ENCODE data around the gene KRTAP10-6.

The KRTAP10-6 gene

DNA sequence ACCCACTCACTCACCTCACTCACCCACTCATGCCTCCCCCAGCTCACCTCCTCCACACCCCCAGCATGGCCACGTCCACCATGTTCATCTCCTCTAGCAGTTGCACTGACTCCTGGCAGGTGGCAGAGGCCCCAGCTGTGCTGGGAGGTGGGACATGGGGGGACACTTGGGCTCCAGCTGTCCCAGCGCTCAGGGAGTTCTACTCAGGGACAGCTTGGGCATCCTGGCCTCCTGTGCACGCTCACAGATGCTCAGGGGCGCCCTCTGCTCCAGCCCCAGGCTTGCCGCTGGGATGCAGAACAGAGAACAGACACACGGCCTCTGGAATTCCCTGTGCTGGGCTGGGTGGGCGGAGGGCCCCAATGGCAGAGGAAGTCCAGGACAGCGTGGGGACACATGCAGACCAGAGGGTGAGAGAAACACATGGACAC is 24.8 kb upstream of the KRTAP10-6 start:
- FAIRE-seq = no peak
- TF ChIP-seq SPI1 (IDR thresholded peaks at IDR 0.05; ENCODE audit: low read depth, low read length) (no peak), PAX5 (IDR thresholded peaks at IDR 0.05; ENCODE audit: insufficient read depth, low read length, severe bottlenecking) (no peak), POU2F2 (IDR thresholded peaks at IDR 0.05; ENCODE audit: low read depth, low read length) (no peak), POLR2AphosphoS5 (IDR thresholded peaks at IDR 0.05; ENCODE audit: low read depth, low read length) (no peak), TAF1 (IDR thresholded peaks at IDR 0.05; ENCODE audit: low read depth, low read length) (no peak), POLR2A (IDR thresholded peaks at IDR 0.05; ENCODE audit: low read depth, low read length) (no peak)

GRCh38 chr21:44616591-44616926 is 24.3 kb upstream of the KRTAP10-6 start:
- DNase-seq (ENCODE audit: insufficient read length, low spot score) = no peak
- TF ChIP-seq TAF1 (IDR thresholded peaks at IDR 0.05; ENCODE audit: low read depth, low read length) (no peak), POU2F2 (IDR thresholded peaks at IDR 0.05; ENCODE audit: low read depth, low read length) (no peak), POLR2AphosphoS5 (IDR thresholded peaks at IDR 0.05; ENCODE audit: low read depth, low read length) (no peak), PAX5 (IDR thresholded peaks at IDR 0.05; ENCODE audit: insufficient read depth, low read length, severe bottlenecking) (no peak), POLR2A (IDR thresholded peaks at IDR 0.05; ENCODE audit: low read depth, low read length) (no peak), SPI1 (IDR thresholded peaks at IDR 0.05; ENCODE audit: low read depth, low read length) (no peak)
- no peak for FAIRE-seq

More for the DNA sequence above, 24.8 kb upstream of the KRTAP10-6 start:
- DNase-seq (ENCODE audit: insufficient read length, low spot score) = no peak

- no peak for DNase-seq (ENCODE audit: insufficient read length, low spot score)
- TF ChIP-seq POLR2AphosphoS5 (IDR thresholded peaks at IDR 0.05; ENCODE audit: low read depth, low read length) (no peak), POLR2A (IDR thresholded peaks at IDR 0.05; ENCODE audit: low read depth, low read length) (no peak), POU2F2 (IDR thresholded peaks at IDR 0.05; ENCODE audit: low read depth, low read length) (no peak), SPI1 (IDR thresholded peaks at IDR 0.05; ENCODE audit: low read depth, low read length) (no peak), TAF1 (IDR thresholded peaks at IDR 0.05; ENCODE audit: low read depth, low read length) (no peak), PAX5 (IDR thresholded peaks at IDR 0.05; ENCODE audit: insufficient read depth, low read length, severe bottlenecking) (no peak)
- FAIRE-seq = no peak
Observed at GRCh38 chr21:44615911-44616590, 23.7 kb upstream of the KRTAP10-6 start.

DNA sequence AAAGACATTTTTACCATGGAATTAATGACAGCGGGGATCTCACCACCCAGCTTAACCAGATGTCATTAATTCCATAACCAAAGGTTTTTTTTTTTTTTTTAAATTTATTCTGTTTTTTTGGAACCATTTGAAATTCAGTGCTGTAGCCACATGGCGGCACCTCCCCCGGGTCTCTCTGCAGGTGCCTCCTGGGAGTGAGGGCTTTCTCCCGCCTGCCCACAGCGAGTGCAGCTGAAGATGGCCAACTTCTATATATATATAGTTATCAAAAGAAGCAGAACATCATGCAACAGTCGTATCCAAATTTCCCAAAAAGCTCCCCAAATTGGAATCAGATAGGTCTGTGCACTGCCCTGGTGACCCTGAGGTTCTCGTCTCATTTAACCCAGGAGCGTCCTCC is 23.2 kb upstream of the KRTAP10-6 start:
- DNase-seq (ENCODE audit: insufficient read length, low spot score) = no peak
- TF ChIP-seq SPI1 (IDR thresholded peaks at IDR 0.05; ENCODE audit: low read depth, low read length) (no peak), PAX5 (IDR thresholded peaks at IDR 0.05; ENCODE audit: insufficient read depth, low read length, severe bottlenecking) (no peak), TAF1 (IDR thresholded peaks at IDR 0.05; ENCODE audit: low read depth, low read length) (no peak), POU2F2 (IDR thresholded peaks at IDR 0.05; ENCODE audit: low read depth, low read length) (no peak), POLR2A (IDR thresholded peaks at IDR 0.05; ENCODE audit: low read depth, low read length) (no peak), POLR2AphosphoS5 (IDR thresholded peaks at IDR 0.05; ENCODE audit: low read depth, low read length) (no peak)
- FAIRE-seq = no peak

DNA sequence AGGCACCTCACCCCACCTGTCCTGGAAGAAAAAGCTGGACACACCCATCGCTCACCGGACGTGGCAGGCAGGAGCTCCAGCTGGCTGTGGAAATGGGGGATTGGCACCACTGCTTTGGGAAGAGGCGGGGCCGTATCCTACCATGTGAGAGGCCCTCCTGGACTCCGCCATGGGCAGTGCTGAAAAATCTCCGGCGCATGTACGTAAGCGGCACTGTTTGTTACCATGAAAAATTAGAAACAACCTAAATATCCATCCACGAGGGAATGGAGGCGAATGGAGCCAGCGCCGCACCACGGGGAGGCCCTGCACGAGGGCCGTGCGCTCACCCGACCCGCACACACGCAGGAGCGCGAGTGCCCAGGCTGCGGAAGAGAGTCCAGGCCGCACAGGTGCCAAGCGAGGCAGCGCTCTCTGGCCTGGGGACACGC is 22.7 kb upstream of the KRTAP10-6 start:
- FAIRE-seq (no peak), DNase-seq (ENCODE audit: insufficient read length, low spot score) (no peak)
- TF ChIP-seq POLR2AphosphoS5 (IDR thresholded peaks at IDR 0.05; ENCODE audit: low read depth, low read length) (no peak), SPI1 (IDR thresholded peaks at IDR 0.05; ENCODE audit: low read depth, low read length) (no peak), PAX5 (IDR thresholded peaks at IDR 0.05; ENCODE audit: insufficient read depth, low read length, severe bottlenecking) (no peak), POU2F2 (IDR thresholded peaks at IDR 0.05; ENCODE audit: low read depth, low read length) (no peak), TAF1 (IDR thresholded peaks at IDR 0.05; ENCODE audit: low read depth, low read length) (no peak), POLR2A (IDR thresholded peaks at IDR 0.05; ENCODE audit: low read depth, low read length) (no peak)

DNA sequence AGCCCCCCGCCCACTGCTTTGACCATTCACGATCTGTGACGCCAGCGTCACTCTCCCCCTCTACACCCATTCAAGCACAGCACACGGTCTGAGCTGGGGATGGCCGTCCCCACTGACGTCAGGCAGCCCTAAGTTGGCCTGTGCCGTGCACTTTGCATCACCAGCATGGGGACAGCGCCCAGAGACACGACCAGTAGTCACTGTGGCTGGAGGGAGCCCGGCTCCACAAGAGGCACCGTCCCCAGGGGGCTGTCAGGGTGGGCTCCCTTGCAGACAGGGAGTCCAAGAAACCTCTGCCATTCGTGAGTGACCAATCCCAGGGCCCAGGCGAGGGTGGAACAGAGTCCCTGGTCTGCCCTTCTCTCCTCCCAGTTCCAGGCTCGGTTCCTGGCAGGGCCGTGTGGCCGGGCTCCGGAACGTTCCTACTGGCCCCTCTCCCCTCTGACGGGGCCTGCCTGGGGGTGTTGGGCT is 21.9 kb upstream of the KRTAP10-6 start:
- TF ChIP-seq PAX5 (IDR thresholded peaks at IDR 0.05; ENCODE audit: insufficient read depth, low read length, severe bottlenecking) (no peak), SPI1 (IDR thresholded peaks at IDR 0.05; ENCODE audit: low read depth, low read length) (no peak), POLR2A (IDR thresholded peaks at IDR 0.05; ENCODE audit: low read depth, low read length) (no peak), POU2F2 (IDR thresholded peaks at IDR 0.05; ENCODE audit: low read depth, low read length) (no peak), TAF1 (IDR thresholded peaks at IDR 0.05; ENCODE audit: low read depth, low read length) (no peak), POLR2AphosphoS5 (IDR thresholded peaks at IDR 0.05; ENCODE audit: low read depth, low read length) (no peak)
- no peak for DNase-seq (ENCODE audit: insufficient read length, low spot score)

GRCh38 chr21:44613386-44614155 is 21.3 kb upstream of the KRTAP10-6 start:
- no peak for FAIRE-seq
- no peak for DNase-seq (ENCODE audit: insufficient read length, low spot score)
- TF ChIP-seq POLR2A (IDR thresholded peaks at IDR 0.05; ENCODE audit: low read depth, low read length) (no peak), TAF1 (IDR thresholded peaks at IDR 0.05; ENCODE audit: low read depth, low read length) (no peak), POU2F2 (IDR thresholded peaks at IDR 0.05; ENCODE audit: low read depth, low read length) (no peak)

More for the DNA sequence above, 21.9 kb upstream of the KRTAP10-6 start:
- no peak for FAIRE-seq

DNA sequence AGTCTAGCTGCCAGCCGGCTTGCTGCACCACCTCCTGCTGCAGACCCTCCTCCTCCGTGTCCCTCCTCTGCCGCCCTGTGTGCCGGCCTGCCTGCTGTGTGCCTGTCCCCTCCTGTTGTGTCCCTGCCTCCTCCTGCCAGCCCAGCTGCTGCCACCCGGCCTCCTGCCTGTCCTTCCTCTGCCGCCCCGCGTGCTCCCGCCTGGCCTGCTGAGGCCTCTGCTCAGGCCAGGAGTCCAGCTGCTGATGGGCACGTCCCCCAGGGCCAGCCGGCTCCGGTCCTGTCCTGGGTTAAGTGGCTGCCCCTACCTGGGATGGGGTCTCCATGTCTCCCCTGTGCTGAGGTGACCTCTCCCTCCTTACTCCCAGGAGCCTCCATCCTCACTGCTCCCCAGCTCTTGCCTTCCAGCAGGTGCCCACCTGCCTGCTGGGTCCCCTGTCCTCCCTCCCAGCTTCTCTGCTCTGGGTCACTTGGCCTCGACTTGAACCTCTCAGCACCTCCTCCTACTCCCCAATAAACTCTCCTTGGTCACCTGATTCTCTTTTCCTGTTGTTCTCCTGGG is 20.4 kb upstream of the KRTAP10-6 start:
- TF ChIP-seq POU2F2 (IDR thresholded peaks at IDR 0.05; ENCODE audit: low read depth, low read length) (no peak), SPI1 (IDR thresholded peaks at IDR 0.05; ENCODE audit: low read depth, low read length) (no peak), TAF1 (IDR thresholded peaks at IDR 0.05; ENCODE audit: low read depth, low read length) (no peak), POLR2A (IDR thresholded peaks at IDR 0.05; ENCODE audit: low read depth, low read length) (no peak), POLR2AphosphoS5 (IDR thresholded peaks at IDR 0.05; ENCODE audit: low read depth, low read length) (no peak), PAX5 (IDR thresholded peaks at IDR 0.05; ENCODE audit: insufficient read depth, low read length, severe bottlenecking) (no peak)
- no peak for DNase-seq (ENCODE audit: insufficient read length, low spot score)
- no peak for FAIRE-seq

- FAIRE-seq = no peak
- DNase-seq (ENCODE audit: insufficient read length, low spot score) = no peak
- TF ChIP-seq PAX5 (IDR thresholded peaks at IDR 0.05; ENCODE audit: insufficient read depth, low read length, severe bottlenecking) (no peak), POU2F2 (IDR thresholded peaks at IDR 0.05; ENCODE audit: low read depth, low read length) (no peak), SPI1 (IDR thresholded peaks at IDR 0.05; ENCODE audit: low read depth, low read length) (no peak), TAF1 (IDR thresholded peaks at IDR 0.05; ENCODE audit: low read depth, low read length) (no peak), POLR2A (IDR thresholded peaks at IDR 0.05; ENCODE audit: low read depth, low read length) (no peak), POLR2AphosphoS5 (IDR thresholded peaks at IDR 0.05; ENCODE audit: low read depth, low read length) (no peak)
Observed at GRCh38 chr21:44612029-44612486, 19.8 kb upstream of the KRTAP10-6 start, which contains the start of gene KRTAP10-8. Gene KRTAP10-8, plus strand, starts transcription at chr21:44612079. Its CDS starts 22 bp downstream, at chr21:44612101.
